Endothelial cell of umbilical vein (primary cell): ENCODE measurements around the gene SIDT1. TPM values are rescaled to one million over a fixed set of nuclear protein-coding genes. Genes with fewer than 3 reads are reported as not detected.

ENCODE experiments used
- BruUV-seq: library from RNA; stranded (reverse); fragments of 400-500 nt; replicated peaks from 2 replicates; lab custom pipeline; 2021; lab: Mats Ljungman, UMichigan
- CTCF ChIA-PET: fragments of 300-600, 350-600 bp; sonication (Branson Sonifier 250); formaldehyde crosslinking; loops from one replicate; lab custom pipeline; 2021; ENCODE audit warnings: antibody characterized with exemption, inconsistent platforms; lab: Charles Lee
- POLR2A ChIA-PET: fragments of 300-600, 350-600 bp; sonication (Branson Sonifier 250); formaldehyde crosslinking; loops from one replicate; lab custom pipeline; 2021; ENCODE audit warnings: antibody characterized with exemption, inconsistent platforms; lab: Charles Lee
- DNase-seq: peaks from one replicate; pipeline ENCODE4 v3.0.0-alpha.2; 2011; ENCODE audit warnings: low read depth, low spot score
- FAIRE-seq: peaks from 2 replicates; lab custom pipeline; 2011; peaks lifted over from hg19 to GRCh38; lab: Jason Lieb, UNC
- H2AFZ ChIP-seq: 2 replicates; pipeline ENCODE4 v1.6.0; 2012; ENCODE audit warnings: low read depth, low read length, control low read depth, inconsistent platforms
- H3K27ac ChIP-seq: 2 replicates; pipeline ENCODE4 v1.5.1; 2011; ENCODE audit warnings: low read depth, mild to moderate bottlenecking, control low read depth, low read length, moderate library complexity; ENCODE audit not compliant: insufficient read depth
- H3K27me3 ChIP-seq, 2 experiments: 2 replicates each; pipeline versions ENCODE4 v1.6.0 to v1.6.1; 2011; ENCODE audit warnings: low read length in 2 of 2, mixed read lengths in 1 of 2; ENCODE audit not compliant: control insufficient read depth in 2 of 2, insufficient read depth in 2 of 2
- H3K36me3 ChIP-seq, 2 experiments: 2 replicates in 1 of 2; 3 replicates in 1 of 2; pipeline ENCODE4 v1.5.1; 2011; ENCODE audit warnings: low read length in 2 of 2, mild to moderate bottlenecking in 1 of 2, moderate library complexity in 1 of 2; ENCODE audit not compliant: control insufficient read depth in 2 of 2, insufficient read depth in 2 of 2; ENCODE audit errors: extremely low read depth in 1 of 2
- H3K4me1 ChIP-seq: 3 replicates; pipeline ENCODE4 v1.5.1; 2011; ENCODE audit warnings: mild to moderate bottlenecking, low read length; ENCODE audit not compliant: control insufficient read depth, insufficient read depth; ENCODE audit errors: extremely low read depth
- H3K4me2 ChIP-seq: 2 replicates; pipeline ENCODE4 v1.6.1; 2011; ENCODE audit warnings: low read length, control low read depth, mixed read lengths; ENCODE audit not compliant: insufficient read depth
- H3K4me3 ChIP-seq, 3 experiments: fragments of 200-600 bp in 1 of 3; sonication (generic), shearing (Covaris generic) in 1 of 3; replicated peaks in 1 of 3; 2 replicates each; pipeline ENCODE4 v1.5.1; 2011 to 2016; ENCODE audit warnings: control low read depth in 3 of 3, low read length in 3 of 3, mild to moderate bottlenecking in 2 of 3, inconsistent platforms in 1 of 3, low read depth in 1 of 3, moderate library complexity in 1 of 3; ENCODE audit not compliant: insufficient read depth in 1 of 3
- H3K79me2 ChIP-seq: 2 replicates; pipeline ENCODE4 v1.6.0; 2012; ENCODE audit warnings: low read length, inconsistent platforms; ENCODE audit not compliant: control insufficient read depth, insufficient read depth
- H3K9ac ChIP-seq: replicated peaks from 2 replicates; pipeline ENCODE3; 2011; ENCODE audit warnings: low read length, control low read depth; ENCODE audit not compliant: insufficient read depth; ENCODE audit errors: extremely low read depth
- H3K9me1 ChIP-seq: replicated peaks from 3 replicates; pipeline ENCODE4 v1.6.0; 2011; ENCODE audit warnings: mild to moderate bottlenecking, low read length; ENCODE audit not compliant: control insufficient read depth, insufficient read depth; ENCODE audit errors: extremely low read depth
- H3K9me3 ChIP-seq: replicated peaks from 2 replicates; pipeline ENCODE4 v1.5.1; 2012; ENCODE audit warnings: low read length, inconsistent platforms; ENCODE audit not compliant: control insufficient read depth, insufficient read depth
- H4K20me1 ChIP-seq: replicated peaks from 2 replicates; pipeline ENCODE3; 2011; ENCODE audit warnings: mild to moderate bottlenecking, low read length; ENCODE audit not compliant: control insufficient read depth, insufficient read depth; ENCODE audit errors: extremely low read depth
- EZH2 ChIP-seq: IDR thresholded peaks from 2 replicates; pipeline ENCODE4 v1.6.1; 2012; ENCODE audit warnings: borderline replicate concordance, low read depth, mild to moderate bottlenecking, moderate library complexity, low read length, inconsistent platforms; ENCODE audit not compliant: severe bottlenecking
- FOS ChIP-seq: IDR thresholded peaks from 2 replicates; pipeline ENCODE4 v1.6.1; 2011; ENCODE audit warnings: mild to moderate bottlenecking, low read length, moderate library complexity, borderline replicate concordance; ENCODE audit not compliant: insufficient read depth
- JUN ChIP-seq: IDR thresholded peaks from 2 replicates; pipeline ENCODE4 v1.6.1; 2011; ENCODE audit warnings: borderline replicate concordance, low read depth; ENCODE audit not compliant: insufficient read length, insufficient read depth
- MYC ChIP-seq: IDR thresholded peaks from one replicate; pipeline ENCODE4 v1.6.1; 2011; ENCODE audit warnings: mild to moderate bottlenecking, low read depth, low read length
- POLR2A ChIP-seq: IDR thresholded peaks from 2 replicates; pipeline ENCODE4 v1.6.1; 2012; ENCODE audit warnings: low read depth, mild to moderate bottlenecking, control low read depth, low read length
- POLR2AphosphoS5 ChIP-seq: IDR thresholded peaks from 2 replicates; pipeline ENCODE4 v1.6.1; 2012; ENCODE audit warnings: low read depth, mild to moderate bottlenecking, control low read depth, low read length, moderate library complexity; ENCODE audit not compliant: insufficient read depth
- dilution Hi-C: fragments of 300-500 bp; cut with MboI; formaldehyde crosslinking; loops from one replicate; pipeline ENCODE4 v1.15.0; 2019; ENCODE audit warnings: low sequenced_read_pairs; ENCODE audit not compliant: extremely low pct_ligation_motif_present
- intact Hi-C: fragments of 100-400 bp; cut with micrococcal nuclease; formaldehyde crosslinking; loops from one replicate; pipeline ENCODE4 v1.10.0; 2022
- polyA plus RNA-seq, 4 experiments: library from polyadenylated mRNA; depleted of rRNA in 3 of 4; stranded (reverse) in 3 of 4; unstranded in 1 of 4; fragments of >200 nt; gene quantifications; 2 replicates each; pipeline versions ENCODE4 v1.2.1 to v1.2.3, GENCODE V29; 2011 to 2012; ENCODE audit warnings: missing spikeins in 1 of 4
- total RNA-seq: library from RNA; stranded (reverse); gene quantifications from 2 replicates; pipeline ENCODE4 v1.2.3, GENCODE V29; 2021
- TF ChIP-seq, protein P1 (sequence below): IDR thresholded peaks from 2 replicates; pipeline ENCODE4 v1.6.1; 2011; ENCODE audit not compliant: insufficient read depth, insufficient read length
- TF ChIP-seq, protein P2 (sequence below), 2 donors: IDR thresholded peaks; 1 replicate in 1 of 2; 2 replicates in 1 of 2; pipeline ENCODE4 v1.5.1; 2011; ENCODE audit warnings: low read length in 2 of 2, mild to moderate bottlenecking in 2 of 2, moderate library complexity in 2 of 2, control low read depth in 1 of 2, inconsistent platforms in 1 of 2, low read depth in 1 of 2; ENCODE audit not compliant: insufficient read depth in 1 of 2; ENCODE audit errors: extremely low read depth in 1 of 2

Gene SIDT1
- total and polyA plus RNA-seq, 2 donors (not counting 3 experiments of a cell fraction or from before 2014, with no cell fraction given) = 0.07 TPM; not detected in 1

DNA sequence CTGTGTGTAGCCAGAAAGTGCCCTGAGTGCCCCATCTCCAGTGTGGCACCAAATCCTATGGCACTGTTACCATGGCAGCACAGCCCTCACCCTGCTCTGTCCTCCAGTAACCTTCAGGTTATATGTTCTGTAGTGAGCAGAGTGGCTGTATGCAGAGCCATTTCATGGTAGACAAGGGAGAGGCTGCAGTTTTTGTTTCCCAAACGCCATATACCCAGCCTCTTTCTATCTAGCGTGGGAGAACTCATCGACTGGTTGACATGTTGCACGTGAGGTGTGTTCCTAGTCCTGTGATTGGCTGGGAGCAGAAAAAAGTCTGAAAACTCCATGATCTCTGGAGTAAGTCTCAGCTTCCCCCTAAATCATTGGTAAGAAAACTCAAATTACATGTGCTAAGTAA, 2.0 kb downstream of the SIDT1 start:
- H3K79me2 ChIP-seq = no peaks in the 10 kb centered on the region
- no peak for FAIRE-seq
- H3K9me3 ChIP-seq = no peaks in the 10 kb centered on the region
- no peaks in the 10 kb centered on the region for H3K36me3 ChIP-seq
- H4K20me1 ChIP-seq = no peaks in the 10 kb centered on the region
- H3K27me3 ChIP-seq = peaks cover 40 to 71% of the 10 kb centered on the region in 2 experiments
- dilution Hi-C loops (no loop called here), intact Hi-C loops (no loop called here)
- no peak overlapping the region for H3K27ac ChIP-seq
- TF ChIP-seq, protein P1, sequence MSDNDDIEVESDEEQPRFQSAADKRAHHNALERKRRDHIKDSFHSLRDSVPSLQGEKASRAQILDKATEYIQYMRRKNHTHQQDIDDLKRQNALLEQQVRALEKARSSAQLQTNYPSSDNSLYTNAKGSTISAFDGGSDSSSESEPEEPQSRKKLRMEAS = no peak
- no peak for TF ChIP-seq FOS
- TF ChIP-seq, protein P2, sequence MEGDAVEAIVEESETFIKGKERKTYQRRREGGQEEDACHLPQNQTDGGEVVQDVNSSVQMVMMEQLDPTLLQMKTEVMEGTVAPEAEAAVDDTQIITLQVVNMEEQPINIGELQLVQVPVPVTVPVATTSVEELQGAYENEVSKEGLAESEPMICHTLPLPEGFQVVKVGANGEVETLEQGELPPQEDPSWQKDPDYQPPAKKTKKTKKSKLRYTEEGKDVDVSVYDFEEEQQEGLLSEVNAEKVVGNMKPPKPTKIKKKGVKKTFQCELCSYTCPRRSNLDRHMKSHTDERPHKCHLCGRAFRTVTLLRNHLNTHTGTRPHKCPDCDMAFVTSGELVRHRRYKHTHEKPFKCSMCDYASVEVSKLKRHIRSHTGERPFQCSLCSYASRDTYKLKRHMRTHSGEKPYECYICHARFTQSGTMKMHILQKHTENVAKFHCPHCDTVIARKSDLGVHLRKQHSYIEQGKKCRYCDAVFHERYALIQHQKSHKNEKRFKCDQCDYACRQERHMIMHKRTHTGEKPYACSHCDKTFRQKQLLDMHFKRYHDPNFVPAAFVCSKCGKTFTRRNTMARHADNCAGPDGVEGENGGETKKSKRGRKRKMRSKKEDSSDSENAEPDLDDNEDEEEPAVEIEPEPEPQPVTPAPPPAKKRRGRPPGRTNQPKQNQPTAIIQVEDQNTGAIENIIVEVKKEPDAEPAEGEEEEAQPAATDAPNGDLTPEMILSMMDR (IDR thresholded peaks at IDR 0.05; ENCODE audit: extremely low read depth in 1 of 2, insufficient read depth in 1 of 2, low read depth in 1 of 2, low read length in 2 of 2) = no peak
- TF ChIP-seq EZH2 = no peak
- no peak for TF ChIP-seq POLR2A
- no peak for TF ChIP-seq POLR2AphosphoS5
- TF ChIP-seq JUN = no peak
- no peak for TF ChIP-seq MYC
- no peak overlapping the region for H3K4me3 ChIP-seq
- ChIA-PET POLR2A (no interaction called here), CTCF (interaction anchor here (1.5 kb wide), 1 partner anchor 44 kb away, joined by 5 read pairs; no protein-coding TSS in a partner anchor)
- BruUV-seq = no TSS peak
- H3K9me1 ChIP-seq = no peaks in the 10 kb centered on the region
- DNase-seq = no peak
- no peak overlapping the region for H3K9ac ChIP-seq
- no peak overlapping the region for H3K4me2 ChIP-seq
- no peak overlapping the region for H2AFZ ChIP-seq
- peaks cover 17% of the 10 kb centered on the region for H3K4me1 ChIP-seq
